Sigmoid colon (tissue), 4 donors: Measurements from ENCODE around the gene FMN2.

ENCODE experiments used
- CTCF ChIP-seq, 4 experiments: fragments of 450-650 bp in 3 of 4; fragments of 200-600 bp in 1 of 4; IDR thresholded peaks; one replicate each; pipeline ENCODE4 v1.5.1; 2016 to 2019; ENCODE audit warnings: antibody characterized with exemption in 4 of 4, mild to moderate bottlenecking in 3 of 4, moderate library complexity in 2 of 4
- POLR2AphosphoS5 ChIP-seq, 4 donors: sonication (generic); formaldehyde crosslinking; IDR thresholded peaks; one replicate each; pipeline ENCODE4 v1.6.1; 2017; ENCODE audit warnings: antibody characterized with exemption in 4 of 4

- TF ChIP-seq CTCF (IDR thresholded peaks at IDR 0.05) (no peak), POLR2AphosphoS5 (IDR thresholded peaks at IDR 0.05) (no peak)
These were observed 47.1 kb upstream of the FMN2 start for GRCh38 chr1:240044620-240045019.
